GM23338 (cell line): ENCODE data around the gene EYS. TPM values are rescaled to one million over a fixed set of nuclear protein-coding genes. Genes with fewer than 3 reads are reported as not detected.

Experiments
- ATAC-seq: fragments of 200-7000 bp; cut with Tn5 transposase; 3 replicates; pipeline ENCODE4 v1.9.1; 2020
- DNase-seq: peaks from one replicate; pipeline ENCODE4 v3.0.0-alpha.2; 2015; ENCODE audit warnings: low spot score
- H2AFZ ChIP-seq: fragments of 200-600 bp; sonication (generic); 2 replicates; pipeline ENCODE4 v1.8.0; 2016; ENCODE audit warnings: antibody characterized with exemption, mild to moderate bottlenecking, moderate library complexity
- H3F3A ChIP-seq: fragments of 200-600 bp; sonication (generic); replicated peaks from 2 replicates; pipeline ENCODE4 v1.8.0; 2017; ENCODE audit warnings: antibody characterized with exemption, mixed run types, low read depth
- H3K27ac ChIP-seq: fragments of 200-600 bp; sonication (generic); 2 replicates; pipeline ENCODE4 v1.6.1; 2016; ENCODE audit warnings: low read depth
- H3K27me3 ChIP-seq: fragments of 200-600 bp; sonication (generic); 2 replicates; pipeline ENCODE4 v1.8.0; 2016; ENCODE audit warnings: mild to moderate bottlenecking, mixed run types, moderate library complexity; ENCODE audit not compliant: insufficient read depth
- H3K36me3 ChIP-seq: fragments of 200-600 bp; sonication (generic); 2 replicates; pipeline ENCODE4 v1.8.0; 2016; ENCODE audit warnings: mild to moderate bottlenecking; ENCODE audit not compliant: insufficient read depth
- H3K4me1 ChIP-seq: fragments of 200-600 bp; sonication (generic); 2 replicates; pipeline ENCODE4 v1.8.0; 2016; ENCODE audit warnings: mild to moderate bottlenecking, moderate library complexity; ENCODE audit not compliant: insufficient read depth
- H3K4me2 ChIP-seq: fragments of 200-600 bp; sonication (generic); 2 replicates; pipeline ENCODE4 v1.7.1; 2017; ENCODE audit warnings: mixed run types
- H3K4me3 ChIP-seq: fragments of 200-600 bp; sonication (generic); 2 replicates; pipeline ENCODE4 v1.6.1; 2016; ENCODE audit warnings: mixed run types
- H3K79me2 ChIP-seq: fragments of 200-600 bp; sonication (generic); replicated peaks from 2 replicates; pipeline ENCODE4 v1.8.0; 2017; ENCODE audit warnings: mild to moderate bottlenecking; ENCODE audit not compliant: insufficient read depth
- H3K9me2 ChIP-seq: fragments of 200-600 bp; sonication (generic); 2 replicates; pipeline ENCODE4 v1.8.0; 2017; ENCODE audit not compliant: insufficient read depth
- H4K20me1 ChIP-seq: fragments of 200-600 bp; sonication (generic); replicated peaks from 2 replicates; pipeline ENCODE4 v1.8.0; 2017; ENCODE audit warnings: mild to moderate bottlenecking; ENCODE audit not compliant: insufficient read depth
- H3K27ac Mint-ChIP-seq: 2 replicates; pipeline ENCODE4 v1.8.0; 2020; ENCODE audit warnings: inconsistent platforms, mild to moderate bottlenecking, moderate library complexity, mixed read lengths
- H3K27me3 Mint-ChIP-seq: 3 replicates; pipeline ENCODE4 v1.8.0; 2022; ENCODE audit warnings: low read depth, mild to moderate bottlenecking, moderate library complexity, mixed read lengths, inconsistent platforms; ENCODE audit not compliant: insufficient read depth, poor library complexity
- H3K36me3 Mint-ChIP-seq: 3 replicates; pipeline ENCODE4 v1.8.0; 2021; ENCODE audit warnings: low read depth, mild to moderate bottlenecking, inconsistent platforms, moderate library complexity, mixed read lengths
- H3K4me1 Mint-ChIP-seq: 3 replicates; pipeline ENCODE4 v1.8.0; 2020; ENCODE audit warnings: mild to moderate bottlenecking, inconsistent platforms, mixed read lengths
- H3K4me3 Mint-ChIP-seq: 3 replicates; pipeline ENCODE4 v1.8.0; 2021; ENCODE audit warnings: moderate library complexity, mild to moderate bottlenecking, inconsistent platforms, mixed read lengths
- H3K9me3 Mint-ChIP-seq: 3 replicates; pipeline ENCODE4 v1.8.0; 2020; ENCODE audit warnings: moderate library complexity, mild to moderate bottlenecking, inconsistent platforms, mixed read lengths
- CREB1 ChIP-seq: fragments of 250-450 bp; sonication (Bioruptor Pico); IDR thresholded peaks from 2 replicates; pipeline ENCODE4 v1.5.0; 2020; ENCODE audit warnings: low read depth, mild to moderate bottlenecking, moderate library complexity
- EZH2 ChIP-seq: fragments of 200-600 bp; sonication (generic); IDR thresholded peaks from one replicate; pipeline ENCODE4 v1.8.0; 2017; ENCODE audit warnings: antibody characterized with exemption, mild to moderate bottlenecking, low read depth; ENCODE audit not compliant: unreplicated experiment
- EZH2phosphoT487 ChIP-seq: fragments of 200-600 bp; sonication (generic); IDR thresholded peaks from one replicate; pipeline ENCODE4 v1.8.1; 2018; ENCODE audit warnings: antibody characterized with exemption; ENCODE audit not compliant: unreplicated experiment
- JUNB ChIP-seq: IDR thresholded peaks from one replicate; pipeline ENCODE4 v1.6.1; 2016; ENCODE audit warnings: antibody characterized with exemption; ENCODE audit not compliant: unreplicated experiment
- NANOG ChIP-seq: IDR thresholded peaks from 2 replicates; pipeline ENCODE4 v1.6.1; 2016; ENCODE audit warnings: antibody characterized with exemption, borderline replicate concordance
- POLR2AphosphoS5 ChIP-seq: IDR thresholded peaks from 2 replicates; pipeline ENCODE4 v1.6.1; 2016; ENCODE audit warnings: antibody characterized with exemption, low read depth
- STAT1 ChIP-seq: IDR thresholded peaks from one replicate; pipeline ENCODE4 v1.6.1; 2016; ENCODE audit warnings: antibody characterized with exemption; ENCODE audit not compliant: unreplicated experiment
- ZNF114 ChIP-seq: fragments of 250-450 bp; sonication (Bioruptor Pico); IDR thresholded peaks from 2 replicates; pipeline ENCODE4 v1.5.0; 2020; ENCODE audit warnings: mild to moderate bottlenecking, moderate library complexity
- ZNF331 ChIP-seq: fragments of 250-450 bp; sonication (Bioruptor Pico); IDR thresholded peaks from 2 replicates; pipeline ENCODE4 v1.5.0; 2020; ENCODE audit warnings: low read depth, mild to moderate bottlenecking, moderate library complexity
- polyA plus RNA-seq: library from polyadenylated mRNA; unstranded; fragments of >200 nt; fragmentation: Nextera tagmentation; extraction: Ambion mirVana; gene quantifications from 2 replicates; pipeline ENCODE4 v1.2.1, GENCODE V29; 2016
- total RNA-seq: library from RNA; depleted of rRNA; stranded (reverse); fragments of >200 nt; shearing (Covaris generic); gene quantifications from 2 replicates; pipeline ENCODE4 v1.2.3, GENCODE V29; 2014
- TF ChIP-seq, protein P1 (sequence below): IDR thresholded peaks from one replicate; pipeline ENCODE4 v1.6.1; 2018; ENCODE audit warnings: antibody characterized with exemption; ENCODE audit not compliant: unreplicated experiment
- TF ChIP-seq, protein P2 (sequence below): fragments of 250-450 bp; sonication (Bioruptor Pico); IDR thresholded peaks from 2 replicates; pipeline ENCODE4 v1.5.0; 2020; ENCODE audit warnings: mild to moderate bottlenecking, moderate library complexity
- TF ChIP-seq, protein P3 (sequence below), 2 experiments: fragments of 200-600 bp in 1 of 2; sonication (generic) in 1 of 2; conservative IDR thresholded peaks; 2 replicates each; pipeline versions ENCODE4 v1.5.1 to v1.6.1; 2016 to 2017; ENCODE audit warnings: antibody characterized with exemption in 2 of 2, low read depth in 2 of 2, mild to moderate bottlenecking in 2 of 2, moderate library complexity in 1 of 2
- TF ChIP-seq, protein P4 (sequence below): IDR thresholded peaks from 2 replicates; pipeline ENCODE4 v1.6.1; 2016; ENCODE audit warnings: antibody characterized with exemption

The EYS gene
- total and polyA plus RNA-seq, 2 experiments from 2014 or later: 0.38 to 0.52 TPM

DNA sequence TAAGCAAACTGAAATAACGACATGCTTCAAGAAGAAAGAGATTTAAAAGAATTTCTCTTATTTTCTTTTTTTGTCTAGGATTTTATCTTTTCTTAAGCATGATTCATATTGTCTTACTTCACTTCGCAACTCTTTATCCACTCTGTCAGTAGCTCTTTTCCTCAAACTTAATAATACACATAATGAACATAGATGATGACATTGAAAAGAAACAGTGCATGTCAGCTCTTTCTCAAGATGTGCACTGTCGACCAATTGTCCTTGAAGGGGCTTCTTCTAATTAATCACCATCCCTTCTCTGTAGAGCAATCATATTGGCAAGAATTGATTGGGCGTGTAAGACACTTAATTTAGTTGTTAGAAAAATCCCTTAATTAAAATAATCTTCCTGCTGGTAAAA, 356.5 kb downstream of the EYS start:
- TF ChIP-seq STAT1: no peak
- TF ChIP-seq, protein P1, sequence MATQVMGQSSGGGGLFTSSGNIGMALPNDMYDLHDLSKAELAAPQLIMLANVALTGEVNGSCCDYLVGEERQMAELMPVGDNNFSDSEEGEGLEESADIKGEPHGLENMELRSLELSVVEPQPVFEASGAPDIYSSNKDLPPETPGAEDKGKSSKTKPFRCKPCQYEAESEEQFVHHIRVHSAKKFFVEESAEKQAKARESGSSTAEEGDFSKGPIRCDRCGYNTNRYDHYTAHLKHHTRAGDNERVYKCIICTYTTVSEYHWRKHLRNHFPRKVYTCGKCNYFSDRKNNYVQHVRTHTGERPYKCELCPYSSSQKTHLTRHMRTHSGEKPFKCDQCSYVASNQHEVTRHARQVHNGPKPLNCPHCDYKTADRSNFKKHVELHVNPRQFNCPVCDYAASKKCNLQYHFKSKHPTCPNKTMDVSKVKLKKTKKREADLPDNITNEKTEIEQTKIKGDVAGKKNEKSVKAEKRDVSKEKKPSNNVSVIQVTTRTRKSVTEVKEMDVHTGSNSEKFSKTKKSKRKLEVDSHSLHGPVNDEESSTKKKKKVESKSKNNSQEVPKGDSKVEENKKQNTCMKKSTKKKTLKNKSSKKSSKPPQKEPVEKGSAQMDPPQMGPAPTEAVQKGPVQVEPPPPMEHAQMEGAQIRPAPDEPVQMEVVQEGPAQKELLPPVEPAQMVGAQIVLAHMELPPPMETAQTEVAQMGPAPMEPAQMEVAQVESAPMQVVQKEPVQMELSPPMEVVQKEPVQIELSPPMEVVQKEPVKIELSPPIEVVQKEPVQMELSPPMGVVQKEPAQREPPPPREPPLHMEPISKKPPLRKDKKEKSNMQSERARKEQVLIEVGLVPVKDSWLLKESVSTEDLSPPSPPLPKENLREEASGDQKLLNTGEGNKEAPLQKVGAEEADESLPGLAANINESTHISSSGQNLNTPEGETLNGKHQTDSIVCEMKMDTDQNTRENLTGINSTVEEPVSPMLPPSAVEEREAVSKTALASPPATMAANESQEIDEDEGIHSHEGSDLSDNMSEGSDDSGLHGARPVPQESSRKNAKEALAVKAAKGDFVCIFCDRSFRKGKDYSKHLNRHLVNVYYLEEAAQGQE: no peak
- TF ChIP-seq ZNF114 (CRISPR knock-in tag): no peak
- TF ChIP-seq, protein P2, sequence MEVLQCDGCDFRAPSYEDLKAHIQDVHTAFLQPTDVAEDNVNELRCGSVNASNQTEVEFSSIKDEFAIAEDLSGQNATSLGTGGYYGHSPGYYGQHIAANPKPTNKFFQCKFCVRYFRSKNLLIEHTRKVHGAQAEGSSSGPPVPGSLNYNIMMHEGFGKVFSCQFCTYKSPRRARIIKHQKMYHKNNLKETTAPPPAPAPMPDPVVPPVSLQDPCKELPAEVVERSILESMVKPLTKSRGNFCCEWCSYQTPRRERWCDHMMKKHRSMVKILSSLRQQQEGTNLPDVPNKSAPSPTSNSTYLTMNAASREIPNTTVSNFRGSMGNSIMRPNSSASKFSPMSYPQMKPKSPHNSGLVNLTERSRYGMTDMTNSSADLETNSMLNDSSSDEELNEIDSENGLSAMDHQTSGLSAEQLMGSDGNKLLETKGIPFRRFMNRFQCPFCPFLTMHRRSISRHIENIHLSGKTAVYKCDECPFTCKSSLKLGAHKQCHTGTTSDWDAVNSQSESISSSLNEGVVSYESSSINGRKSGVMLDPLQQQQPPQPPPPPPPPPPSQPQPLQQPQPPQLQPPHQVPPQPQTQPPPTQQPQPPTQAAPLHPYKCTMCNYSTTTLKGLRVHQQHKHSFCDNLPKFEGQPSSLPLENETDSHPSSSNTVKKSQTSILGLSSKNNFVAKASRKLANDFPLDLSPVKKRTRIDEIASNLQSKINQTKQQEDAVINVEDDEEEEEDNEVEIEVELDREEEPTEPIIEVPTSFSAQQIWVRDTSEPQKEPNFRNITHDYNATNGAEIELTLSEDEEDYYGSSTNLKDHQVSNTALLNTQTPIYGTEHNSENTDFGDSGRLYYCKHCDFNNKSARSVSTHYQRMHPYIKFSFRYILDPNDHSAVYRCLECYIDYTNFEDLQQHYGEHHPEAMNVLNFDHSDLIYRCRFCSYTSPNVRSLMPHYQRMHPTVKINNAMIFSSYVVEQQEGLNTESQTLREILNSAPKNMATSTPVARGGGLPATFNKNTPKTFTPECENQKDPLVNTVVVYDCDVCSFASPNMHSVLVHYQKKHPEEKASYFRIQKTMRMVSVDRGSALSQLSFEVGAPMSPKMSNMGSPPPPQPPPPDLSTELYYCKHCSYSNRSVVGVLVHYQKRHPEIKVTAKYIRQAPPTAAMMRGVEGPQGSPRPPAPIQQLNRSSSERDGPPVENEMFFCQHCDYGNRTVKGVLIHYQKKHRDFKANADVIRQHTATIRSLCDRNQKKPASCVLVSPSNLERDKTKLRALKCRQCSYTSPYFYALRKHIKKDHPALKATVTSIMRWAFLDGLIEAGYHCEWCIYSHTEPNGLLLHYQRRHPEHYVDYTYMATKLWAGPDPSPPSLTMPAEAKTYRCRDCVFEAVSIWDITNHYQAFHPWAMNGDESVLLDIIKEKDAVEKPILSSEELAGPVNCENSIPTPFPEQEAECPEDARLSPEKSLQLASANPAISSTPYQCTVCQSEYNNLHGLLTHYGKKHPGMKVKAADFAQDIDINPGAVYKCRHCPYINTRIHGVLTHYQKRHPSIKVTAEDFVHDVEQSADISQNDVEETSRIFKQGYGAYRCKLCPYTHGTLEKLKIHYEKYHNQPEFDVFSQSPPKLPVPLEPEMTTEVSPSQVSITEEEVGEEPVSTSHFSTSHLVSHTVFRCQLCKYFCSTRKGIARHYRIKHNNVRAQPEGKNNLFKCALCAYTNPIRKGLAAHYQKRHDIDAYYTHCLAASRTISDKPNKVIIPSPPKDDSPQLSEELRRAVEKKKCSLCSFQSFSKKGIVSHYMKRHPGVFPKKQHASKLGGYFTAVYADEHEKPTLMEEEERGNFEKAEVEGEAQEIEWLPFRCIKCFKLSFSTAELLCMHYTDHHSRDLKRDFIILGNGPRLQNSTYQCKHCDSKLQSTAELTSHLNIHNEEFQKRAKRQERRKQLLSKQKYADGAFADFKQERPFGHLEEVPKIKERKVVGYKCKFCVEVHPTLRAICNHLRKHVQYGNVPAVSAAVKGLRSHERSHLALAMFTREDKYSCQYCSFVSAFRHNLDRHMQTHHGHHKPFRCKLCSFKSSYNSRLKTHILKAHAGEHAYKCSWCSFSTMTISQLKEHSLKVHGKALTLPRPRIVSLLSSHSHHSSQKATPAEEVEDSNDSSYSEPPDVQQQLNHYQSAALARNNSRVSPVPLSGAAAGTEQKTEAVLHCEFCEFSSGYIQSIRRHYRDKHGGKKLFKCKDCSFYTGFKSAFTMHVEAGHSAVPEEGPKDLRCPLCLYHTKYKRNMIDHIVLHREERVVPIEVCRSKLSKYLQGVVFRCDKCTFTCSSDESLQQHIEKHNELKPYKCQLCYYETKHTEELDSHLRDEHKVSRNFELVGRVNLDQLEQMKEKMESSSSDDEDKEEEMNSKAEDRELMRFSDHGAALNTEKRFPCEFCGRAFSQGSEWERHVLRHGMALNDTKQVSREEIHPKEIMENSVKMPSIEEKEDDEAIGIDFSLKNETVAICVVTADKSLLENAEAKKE: no peak
- no peak for TF ChIP-seq JUNB
- TF ChIP-seq CREB1 (CRISPR knock-in tag): no peak
- TF ChIP-seq, protein P3, sequence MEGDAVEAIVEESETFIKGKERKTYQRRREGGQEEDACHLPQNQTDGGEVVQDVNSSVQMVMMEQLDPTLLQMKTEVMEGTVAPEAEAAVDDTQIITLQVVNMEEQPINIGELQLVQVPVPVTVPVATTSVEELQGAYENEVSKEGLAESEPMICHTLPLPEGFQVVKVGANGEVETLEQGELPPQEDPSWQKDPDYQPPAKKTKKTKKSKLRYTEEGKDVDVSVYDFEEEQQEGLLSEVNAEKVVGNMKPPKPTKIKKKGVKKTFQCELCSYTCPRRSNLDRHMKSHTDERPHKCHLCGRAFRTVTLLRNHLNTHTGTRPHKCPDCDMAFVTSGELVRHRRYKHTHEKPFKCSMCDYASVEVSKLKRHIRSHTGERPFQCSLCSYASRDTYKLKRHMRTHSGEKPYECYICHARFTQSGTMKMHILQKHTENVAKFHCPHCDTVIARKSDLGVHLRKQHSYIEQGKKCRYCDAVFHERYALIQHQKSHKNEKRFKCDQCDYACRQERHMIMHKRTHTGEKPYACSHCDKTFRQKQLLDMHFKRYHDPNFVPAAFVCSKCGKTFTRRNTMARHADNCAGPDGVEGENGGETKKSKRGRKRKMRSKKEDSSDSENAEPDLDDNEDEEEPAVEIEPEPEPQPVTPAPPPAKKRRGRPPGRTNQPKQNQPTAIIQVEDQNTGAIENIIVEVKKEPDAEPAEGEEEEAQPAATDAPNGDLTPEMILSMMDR (conservative IDR thresholded peaks at IDR 0.05; ENCODE audit: low read depth in 2 of 2): no peak
- TF ChIP-seq EZH2phosphoT487: no peak
- TF ChIP-seq, protein P4, sequence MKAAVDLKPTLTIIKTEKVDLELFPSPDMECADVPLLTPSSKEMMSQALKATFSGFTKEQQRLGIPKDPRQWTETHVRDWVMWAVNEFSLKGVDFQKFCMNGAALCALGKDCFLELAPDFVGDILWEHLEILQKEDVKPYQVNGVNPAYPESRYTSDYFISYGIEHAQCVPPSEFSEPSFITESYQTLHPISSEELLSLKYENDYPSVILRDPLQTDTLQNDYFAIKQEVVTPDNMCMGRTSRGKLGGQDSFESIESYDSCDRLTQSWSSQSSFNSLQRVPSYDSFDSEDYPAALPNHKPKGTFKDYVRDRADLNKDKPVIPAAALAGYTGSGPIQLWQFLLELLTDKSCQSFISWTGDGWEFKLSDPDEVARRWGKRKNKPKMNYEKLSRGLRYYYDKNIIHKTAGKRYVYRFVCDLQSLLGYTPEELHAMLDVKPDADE: no peak
- no peak for TF ChIP-seq ZNF331 (CRISPR knock-in tag)
- no peak for TF ChIP-seq POLR2AphosphoS5
- no peak for TF ChIP-seq NANOG
- no peak for TF ChIP-seq EZH2
- Mint-ChIP-seq H3K27ac (no peak overlapping the region), H3K27me3 (no peaks in the 10 kb centered on the region), H3K36me3 (no peaks in the 10 kb centered on the region), H3K9me3 (no peaks in the 10 kb centered on the region), H3K4me1 (no peaks in the 10 kb centered on the region), H3K4me3 (no peak overlapping the region)
- Histone ChIP-seq H2AFZ (no peak overlapping the region), H3K4me1 (no peaks in the 10 kb centered on the region), H3K36me3 (no peaks in the 10 kb centered on the region), H3K4me3 (no peak overlapping the region), H3K9me2 (no peaks in the 10 kb centered on the region), H3K4me2 (no peak overlapping the region), H3K27ac (no peak overlapping the region), H3K79me2 (no peaks in the 10 kb centered on the region), H4K20me1 (no peaks in the 10 kb centered on the region), H3F3A (no peaks in the 10 kb centered on the region), H3K27me3 (no peaks in the 10 kb centered on the region)
- ATAC-seq (no peak), DNase-seq (no peak)
